HG03064 (cell line): Measurements from ENCODE around the gene NOP14.
"Not testable (repeated sequence)": the region's sequence is repeated elsewhere in the genome, so short reads cannot be mapped to it uniquely, and the experiment has no call there.

ENCODE experiments used
- ATAC-seq: cut with Tn5 transposase; IDR thresholded peaks from one replicate; pipeline ENCODE4 v1.9.1; 2021; ENCODE audit warnings: low read depth; ENCODE audit not compliant: unreplicated experiment

The NOP14 gene

GRCh38 chr4:2918300-2918699 is 44.9 kb downstream of the NOP14 start:
- not testable (repeated sequence) for ATAC-seq

- not testable (repeated sequence) for ATAC-seq
Measured at GRCh38 chr4:2916696-2917095, 46.5 kb downstream of the NOP14 start.

GRCh38 chr4:2915789-2916188 is 47.4 kb downstream of the NOP14 start:
- no peak for ATAC-seq

GRCh38 chr4:2914256-2915126 is 48.7 kb downstream of the NOP14 start:
- ATAC-seq: no peak

- no peak for ATAC-seq
Measured at GRCh38 chr4:2913168-2913567, 50.0 kb downstream of the NOP14 start.

GRCh38 chr4:2911868-2912267 is 51.3 kb downstream of the NOP14 start:
- ATAC-seq: no peak

- no peak for ATAC-seq
Measured at GRCh38 chr4:2910409-2910808, 52.8 kb downstream of the NOP14 start.

- ATAC-seq: no peak
Measured at GRCh38 chr4:2909583-2909982, 53.6 kb downstream of the NOP14 start.

- no peak for ATAC-seq
Measured at GRCh38 chr4:2908686-2909085, 54.5 kb downstream of the NOP14 start.

- no peak for ATAC-seq
Measured at GRCh38 chr4:2907706-2908293, 55.4 kb downstream of the NOP14 start.

- no peak for ATAC-seq
Measured at GRCh38 chr4:2907226-2907625, 56.0 kb downstream of the NOP14 start.

GRCh38 chr4:2906218-2906617 is 57.0 kb downstream of the NOP14 start:
- no peak for ATAC-seq

- no peak for ATAC-seq
Measured at GRCh38 chr4:2905544-2905943, 57.7 kb downstream of the NOP14 start.

GRCh38 chr4:2902126-2902525 is 61.1 kb downstream of the NOP14 start:
- ATAC-seq: no peak

- ATAC-seq: no peak
Measured at GRCh38 chr4:2901186-2901585, 62.0 kb downstream of the NOP14 start.

GRCh38 chr4:2900741-2901140 is 62.5 kb downstream of the NOP14 start:
- ATAC-seq: no peak

- no peak for ATAC-seq
Measured at GRCh38 chr4:2898001-2898400, 65.2 kb downstream of the NOP14 start.

- no peak for ATAC-seq
Measured at GRCh38 chr4:2893772-2894171, 69.4 kb downstream of the NOP14 start.

GRCh38 chr4:2891294-2891693 is 71.9 kb downstream of the NOP14 start:
- no peak for ATAC-seq

- ATAC-seq: no peak
Measured at GRCh38 chr4:2888886-2889285, 74.3 kb downstream of the NOP14 start.
